GM12873 (cell line): ENCODE measurements around the gene TBL3.
A peak's percentile ranks its signal among the peaks of the same experiment; 100 is the strongest.

Experiments used
- CTCF ChIP-seq: IDR thresholded peaks from 2 replicates; pipeline ENCODE4 v1.5.1; 2012; ENCODE audit warnings: low read depth, mild to moderate bottlenecking, moderate library complexity, low read length, control low read depth; ENCODE audit not compliant: insufficient read depth; ENCODE audit errors: missing control alignments

Gene TBL3

DNA sequence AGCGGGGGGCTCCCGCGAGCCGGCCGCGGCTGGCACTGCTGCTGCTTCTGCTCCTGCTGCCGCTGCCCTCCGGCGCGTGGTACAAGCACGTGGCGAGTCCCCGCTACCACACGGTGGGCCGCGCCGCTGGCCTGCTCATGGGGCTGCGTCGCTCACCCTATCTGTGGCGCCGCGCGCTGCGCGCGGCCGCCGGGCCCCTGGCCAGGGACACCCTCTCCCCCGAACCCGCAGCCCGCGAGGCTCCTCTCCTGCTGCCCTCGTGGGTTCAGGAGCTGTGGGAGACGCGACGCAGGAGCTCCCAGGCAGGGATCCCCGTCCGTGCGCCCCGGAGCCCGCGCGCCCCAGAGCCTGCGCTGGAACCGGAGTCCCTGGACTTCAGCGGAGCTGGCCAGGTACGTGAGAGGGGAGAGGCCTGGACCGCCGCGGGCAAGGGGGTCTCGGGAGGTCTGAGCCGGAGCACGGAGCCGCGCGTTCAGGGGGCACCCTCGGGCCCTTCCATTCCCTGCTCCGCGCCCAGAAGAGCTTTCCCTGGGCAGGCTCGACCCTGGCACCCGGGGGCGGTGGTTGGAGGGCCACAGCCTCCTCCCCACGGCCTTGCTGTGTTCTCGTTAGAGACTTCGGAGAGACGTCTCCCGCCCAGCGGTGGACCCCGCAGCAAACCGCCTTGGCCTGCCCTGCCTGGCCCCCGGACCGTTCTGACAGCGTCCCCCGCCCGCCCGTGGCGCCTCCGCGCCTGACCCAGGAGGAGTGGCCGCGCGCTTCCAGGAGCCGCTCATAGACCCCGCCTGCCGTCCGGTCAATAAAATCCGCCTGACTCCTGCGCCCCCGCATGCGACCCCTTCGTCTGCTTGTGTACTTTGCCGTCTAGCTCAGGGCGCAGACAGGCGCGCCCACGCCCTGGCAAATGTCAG is 48.3 kb downstream of the TBL3 start:
- no peak for TF ChIP-seq CTCF

DNA sequence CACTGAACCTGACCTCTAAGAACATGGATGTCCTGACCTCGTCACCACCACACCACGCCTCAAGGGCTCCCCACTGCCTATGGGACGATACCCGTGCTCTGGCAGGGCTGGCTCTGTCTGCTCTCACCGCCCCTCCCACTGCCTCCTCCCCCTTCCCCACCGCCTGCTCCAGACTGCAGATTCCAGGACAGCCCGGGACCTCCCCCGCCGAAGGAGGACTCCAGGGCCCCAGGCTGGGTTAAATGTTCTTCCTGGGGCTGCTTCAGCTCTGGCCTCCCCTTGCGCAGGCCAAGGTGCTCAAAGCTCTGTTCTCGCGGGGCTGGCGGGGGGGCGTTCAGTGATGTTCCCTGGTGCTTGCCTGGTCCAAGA is 50.9 kb downstream of the TBL3 start:
- TF ChIP-seq CTCF: no peak

- peak; percentile 98 for TF ChIP-seq CTCF
Measured at GRCh38 chr16:2023092-2024031, 51.5 kb downstream of the TBL3 start.

- TF ChIP-seq CTCF: no peak
Measured at GRCh38 chr16:2024032-2024420, 52.2 kb downstream of the TBL3 start.

GRCh38 chr16:2025251-2025650 is 53.4 kb downstream of the TBL3 start:
- TF ChIP-seq CTCF: no peak

- no peak for TF ChIP-seq CTCF
Measured at GRCh38 chr16:2025878-2026460, 54.1 kb downstream of the TBL3 start.
